GM12891 (cell line): ENCODE measurements around the gene LRRC27.

ENCODE experiments used
- PAX5 ChIP-seq: IDR thresholded peaks from 2 replicates; pipeline ENCODE4 v1.6.1; 2011; ENCODE audit warnings: low read length, moderate library complexity, mild to moderate bottlenecking; ENCODE audit not compliant: insufficient read depth, severe bottlenecking
- POLR2A ChIP-seq: IDR thresholded peaks from 2 replicates; pipeline ENCODE4 v1.6.1; 2011; ENCODE audit warnings: low read depth, low read length, control low read depth
- POLR2AphosphoS5 ChIP-seq: IDR thresholded peaks from 2 replicates; pipeline ENCODE4 v1.6.1; 2011; ENCODE audit warnings: low read depth, low read length, control low read depth
- TAF1 ChIP-seq: IDR thresholded peaks from 2 replicates; pipeline ENCODE4 v1.6.1; 2011; ENCODE audit warnings: low read depth, low read length, control low read depth

GRCh38 chr10:132299371-132300336, 32.3 kb upstream of the LRRC27 start:
- TF ChIP-seq POLR2A, result no peak
- TF ChIP-seq TAF1, result no peak
- no peak for TF ChIP-seq POLR2AphosphoS5
- TF ChIP-seq PAX5, result no peak
